Hematopoietic multipotent progenitor cell treated with erythropoietin and hydrocortisone succinate and interleukin-3 and kit ligand, for 4 days (in vitro differentiated cells): ENCODE measurements around the gene VWCE.
"Not testable (repeated sequence)": the region's sequence is repeated elsewhere in the genome, so short reads cannot be mapped to it uniquely, and the experiment has no call there.

Experiments used
- DNase-seq: peaks from one replicate; pipeline ENCODE4 v3.0.0-alpha.2; 2015

Gene VWCE

GRCh38 chr11:61211327-61211952 is 83.7 kb downstream of the VWCE start:
- DNase-seq: not testable (repeated sequence)

- DNase-seq: not testable (repeated sequence)
Measured at GRCh38 chr11:61210629-61211028, 84.5 kb downstream of the VWCE start.
